ENCODE measurements around the gene ATG5.
"Not testable (repeated sequence)": the region's sequence is repeated elsewhere in the genome, so short reads cannot be mapped to it uniquely, and the experiment has no call there.

ATG5 gene

DNA sequence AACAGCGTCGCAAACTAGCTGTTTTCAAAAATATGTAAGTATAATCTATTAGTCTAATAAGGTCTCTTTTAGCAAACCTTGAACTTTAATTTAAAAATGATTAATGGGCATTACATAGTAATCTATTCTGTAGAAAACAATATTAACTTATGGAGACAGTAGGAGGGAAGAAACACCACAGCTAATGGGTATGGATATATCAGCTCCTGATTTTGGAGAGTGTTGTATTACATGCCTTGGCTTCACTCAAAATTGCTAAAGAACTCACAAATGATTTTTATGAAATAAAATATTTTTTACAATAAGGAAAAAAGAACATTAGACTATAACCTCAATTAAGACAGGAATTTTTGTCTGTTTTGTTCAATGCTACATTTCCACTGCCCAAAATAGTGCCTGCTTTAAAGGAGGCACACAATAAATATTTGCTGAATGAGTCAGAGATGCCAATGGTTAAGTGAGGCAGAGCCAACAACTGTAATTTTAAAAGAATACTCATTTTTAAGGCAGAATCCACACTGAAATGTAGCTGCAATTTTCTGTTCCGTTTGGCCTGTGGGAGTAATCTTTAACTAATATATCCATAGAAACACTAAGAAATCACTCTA lies 15.7 kb downstream of the ATG5 start:
- DNase-seq (ENCODE audit: low spot score) = no peak

DNA sequence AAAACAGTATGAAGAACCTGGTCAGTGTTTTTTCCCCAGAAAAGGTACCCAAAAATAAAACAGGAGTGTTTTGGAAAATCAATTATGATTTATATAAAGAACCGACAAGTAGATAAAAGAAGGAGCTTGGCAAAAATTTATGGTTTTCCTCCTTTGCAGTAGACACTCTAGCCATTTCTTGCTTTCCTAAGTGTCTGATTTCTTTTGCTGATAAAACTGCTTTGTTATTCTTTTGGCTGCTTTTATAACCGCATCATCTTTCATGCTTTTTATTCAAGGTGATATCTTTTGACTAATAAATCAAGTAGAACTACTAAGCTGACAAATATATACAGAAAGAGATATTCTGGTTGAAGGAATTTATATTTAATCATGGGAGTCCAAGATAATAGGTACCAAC lies 16.6 kb downstream of the ATG5 start:
- DNase-seq (ENCODE audit: low spot score) = no peak

DNA sequence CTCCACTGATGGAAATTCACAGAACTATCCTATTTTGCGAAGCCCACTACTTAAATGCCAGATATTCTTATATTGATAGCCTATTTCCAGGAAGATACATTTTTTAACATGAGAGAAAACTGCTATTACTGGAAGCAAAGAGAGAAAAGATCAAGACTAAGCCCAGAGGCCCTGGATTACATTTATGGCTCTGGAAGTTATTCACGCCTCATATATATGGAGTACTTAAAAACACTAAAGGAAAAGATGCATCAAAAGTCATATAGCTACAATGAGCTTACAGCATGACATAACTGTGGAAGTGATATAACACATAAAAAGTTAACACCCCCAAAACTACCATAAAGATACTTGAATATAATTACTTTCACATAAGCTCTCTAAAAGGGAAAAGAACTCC lies 19.8 kb downstream of the ATG5 start:
- DNase-seq (ENCODE audit: low spot score) = no peak

DNA sequence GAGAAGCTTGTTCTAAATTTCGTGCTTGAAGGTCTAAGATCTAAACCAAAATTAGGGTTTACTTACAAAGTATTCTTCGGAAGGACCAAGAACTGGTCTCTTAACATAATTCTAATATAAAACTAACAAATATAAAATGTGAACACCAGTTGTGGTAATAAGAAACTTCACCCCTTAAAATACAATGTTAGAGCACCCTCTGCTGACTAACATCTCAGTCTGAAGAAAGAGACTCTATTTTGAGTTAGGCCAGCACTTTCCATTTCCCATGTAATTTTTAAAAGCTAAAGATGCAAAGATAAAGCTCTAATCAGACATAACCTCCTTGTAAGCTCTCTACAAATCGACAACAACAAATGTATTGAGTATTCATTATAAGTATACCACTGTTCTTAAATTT lies 24.6 kb downstream of the ATG5 start:
- no peak for DNase-seq (ENCODE audit: low spot score)

DNA sequence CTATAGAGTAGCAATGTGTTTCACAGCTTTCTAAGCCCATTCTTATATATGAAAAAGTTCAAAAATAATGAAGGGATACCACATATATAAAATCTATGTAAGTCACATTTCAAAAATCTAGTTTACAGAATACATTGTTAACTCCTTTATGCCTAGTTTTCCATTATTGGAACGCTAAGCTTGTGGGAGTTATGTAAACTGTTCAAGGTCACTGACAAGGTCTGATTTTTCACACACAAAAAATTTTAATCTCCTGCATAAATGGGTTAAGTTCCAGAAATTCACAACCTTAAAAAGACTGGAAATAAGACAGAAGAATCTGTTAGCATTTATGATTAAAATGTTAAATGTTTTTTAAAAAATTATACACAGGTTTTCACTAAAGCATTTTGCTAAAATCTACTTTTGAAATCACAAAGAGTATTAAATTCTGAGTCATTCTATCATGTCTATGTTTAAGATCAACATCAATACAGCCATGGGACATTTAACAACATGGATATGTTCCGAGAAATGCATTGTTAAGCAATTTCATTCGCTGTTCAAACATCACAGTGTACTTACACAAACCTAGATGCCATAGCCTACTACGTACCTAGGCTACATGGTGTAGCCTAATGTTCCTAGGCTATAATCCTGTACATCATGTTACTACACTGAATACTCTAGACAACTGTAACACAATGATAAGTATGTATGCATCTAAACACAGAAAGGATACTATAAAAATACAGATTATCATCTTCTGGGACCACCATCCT lies 25.4 kb downstream of the ATG5 start:
- DNase-seq (ENCODE audit: low spot score) = no peak

DNA sequence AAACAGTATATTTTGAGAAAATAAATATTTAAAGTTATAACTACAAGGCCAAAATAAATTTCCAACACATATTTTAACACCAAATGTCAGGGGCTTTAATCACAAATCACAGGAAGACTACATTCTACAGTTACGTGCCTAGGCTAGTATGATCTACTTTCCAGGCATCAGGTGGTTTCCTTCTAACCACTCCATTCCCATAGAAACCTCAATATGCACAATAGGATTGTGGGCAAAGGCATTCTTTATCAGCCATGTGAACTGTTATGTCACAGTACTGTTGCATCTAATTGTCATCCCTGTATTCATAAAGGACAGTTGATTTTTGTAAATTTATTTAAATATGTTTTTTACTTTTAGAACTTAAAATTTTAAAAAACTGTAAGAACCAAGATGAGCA lies 32.4 kb downstream of the ATG5 start:
- no peak for DNase-seq (ENCODE audit: low spot score)

DNA sequence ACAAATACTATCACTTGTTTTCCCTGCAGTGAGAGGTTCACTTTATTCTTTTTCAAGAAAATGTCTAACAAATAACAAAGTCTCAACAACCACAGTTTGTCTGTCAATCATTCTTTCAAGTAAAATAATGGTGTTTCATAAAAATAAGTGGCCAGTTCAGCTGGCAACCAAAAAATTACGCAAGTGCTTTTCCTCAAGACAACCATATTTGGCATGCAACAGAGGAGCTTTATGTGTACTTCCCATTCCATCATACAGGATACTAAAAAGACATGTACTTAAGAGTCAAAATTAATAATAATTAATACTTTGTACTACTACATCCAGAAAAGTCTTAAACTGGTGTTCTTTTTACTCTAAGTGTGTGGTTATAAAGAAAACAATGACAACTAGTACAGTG lies 34.6 kb downstream of the ATG5 start:
- DNase-seq (ENCODE audit: low spot score) = no peak

DNA sequence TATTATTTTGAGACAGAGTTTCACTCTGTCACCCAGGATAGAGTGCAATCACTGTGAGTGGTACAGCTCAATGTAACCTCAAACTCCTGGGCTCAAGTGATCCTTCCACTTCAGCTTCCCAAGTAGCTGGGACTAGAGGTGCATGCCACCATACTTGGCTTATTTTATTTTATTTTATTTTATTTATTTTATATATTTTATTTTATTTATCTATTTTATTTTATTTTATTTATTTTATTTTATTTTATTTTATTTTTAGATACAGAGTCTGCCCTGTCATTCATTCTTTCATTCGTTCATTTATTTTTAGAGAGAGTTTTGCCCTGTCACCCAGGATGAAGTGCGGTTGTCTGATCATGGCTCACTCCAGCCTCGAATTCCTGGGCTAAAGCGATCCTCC lies 35.5 kb downstream of the ATG5 start:
- DNase-seq (ENCODE audit: low spot score) = no peak

DNA sequence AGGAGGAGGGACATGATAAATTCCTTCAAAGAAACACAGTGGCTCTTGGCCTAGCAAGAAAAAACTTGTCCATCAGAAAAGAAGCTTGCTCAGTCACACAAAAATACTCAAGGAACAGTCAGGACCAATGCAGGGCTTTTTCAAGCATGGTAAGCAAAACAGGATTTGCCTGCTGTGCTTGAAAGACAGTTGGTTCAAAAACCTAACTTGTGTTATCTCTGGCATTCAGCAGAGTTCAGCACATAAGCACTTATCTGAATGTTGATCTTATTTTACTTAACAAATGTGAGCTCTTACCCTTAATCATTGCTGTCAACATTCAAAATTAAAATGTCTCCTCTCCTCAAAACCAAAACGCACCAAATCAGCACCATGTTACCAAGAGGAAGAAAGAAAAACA lies 38.3 kb downstream of the ATG5 start:
- DNase-seq (ENCODE audit: low spot score) = no peak

DNA sequence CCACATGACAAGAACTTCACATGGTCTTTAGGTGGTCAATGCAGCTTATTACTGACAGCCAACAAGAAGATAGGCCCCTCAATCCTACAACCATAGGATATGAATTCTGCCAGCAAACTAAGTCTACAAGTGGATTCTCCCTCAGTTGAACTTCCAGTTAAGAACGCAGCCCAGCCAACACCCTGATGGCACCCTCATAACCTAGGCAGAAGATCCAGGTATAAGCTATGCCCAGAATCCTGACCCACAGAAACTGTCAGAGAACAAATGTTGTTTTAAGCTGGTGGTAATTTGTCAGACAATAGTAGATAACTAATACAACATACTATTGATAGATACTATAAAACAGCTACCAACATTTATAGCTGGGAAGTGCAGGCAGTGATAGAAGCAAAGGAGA lies 38.8 kb downstream of the ATG5 start:
- DNase-seq (ENCODE audit: low spot score) = no peak

DNA sequence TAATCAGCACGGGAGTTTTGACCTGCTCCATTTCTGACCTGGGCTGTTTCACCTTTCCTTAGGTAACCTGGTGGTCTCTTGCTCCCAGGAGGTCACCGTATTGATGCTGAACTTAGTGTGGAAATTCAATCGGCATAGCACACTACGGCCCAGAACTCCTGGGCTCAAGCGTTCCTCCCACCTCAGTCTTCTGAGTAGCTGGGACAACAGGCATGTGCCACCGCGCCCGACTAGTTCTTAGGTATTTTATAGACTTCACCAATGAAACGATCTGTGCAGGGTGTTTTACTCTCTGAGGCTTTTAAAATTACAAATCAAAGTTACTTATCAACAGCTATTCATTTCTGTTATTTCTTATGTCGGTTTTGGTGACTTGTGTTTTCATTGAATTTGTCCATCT lies 42.1 kb downstream of the ATG5 start:
- no peak for DNase-seq (ENCODE audit: low spot score)

DNA sequence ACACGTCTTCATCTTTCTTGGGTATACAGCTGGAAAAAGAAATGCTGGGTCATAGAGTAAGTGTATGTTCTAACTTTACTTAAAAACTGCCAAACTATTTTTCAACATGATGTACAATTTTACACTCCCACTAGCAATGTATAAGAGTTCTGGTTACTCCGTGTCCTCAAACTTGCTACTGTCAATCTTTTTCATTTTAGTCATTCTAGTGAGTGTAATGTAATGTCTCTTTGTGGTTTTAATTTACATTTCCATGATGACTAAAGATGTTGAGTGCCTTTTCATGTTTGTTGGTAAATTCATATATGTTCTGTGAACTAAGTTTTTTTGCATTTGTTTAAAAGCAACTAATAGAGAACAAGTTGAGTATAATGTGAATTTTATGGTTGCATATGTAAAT lies 43.9 kb downstream of the ATG5 start:
- DNase-seq (ENCODE audit: low spot score) = no peak

DNA sequence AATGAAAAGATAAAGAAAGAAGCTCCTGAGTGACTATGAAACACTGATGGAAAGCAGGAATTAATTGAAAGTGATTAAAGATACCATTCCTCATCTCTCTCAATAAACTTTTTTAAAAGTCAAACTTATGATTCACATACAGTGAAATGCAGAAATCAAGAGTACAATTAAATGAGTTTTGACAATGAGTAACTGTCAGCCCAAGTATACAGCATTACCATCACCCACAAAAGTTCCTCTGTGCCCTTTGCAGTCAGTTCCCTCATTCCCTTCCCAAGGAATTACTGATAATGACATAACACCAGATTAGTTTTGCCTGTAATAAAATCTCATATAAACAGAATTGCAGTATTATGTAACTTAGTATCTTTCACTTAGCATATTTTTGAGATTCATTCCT lies 44.5 kb downstream of the ATG5 start:
- no peak for DNase-seq (ENCODE audit: low spot score)

DNA sequence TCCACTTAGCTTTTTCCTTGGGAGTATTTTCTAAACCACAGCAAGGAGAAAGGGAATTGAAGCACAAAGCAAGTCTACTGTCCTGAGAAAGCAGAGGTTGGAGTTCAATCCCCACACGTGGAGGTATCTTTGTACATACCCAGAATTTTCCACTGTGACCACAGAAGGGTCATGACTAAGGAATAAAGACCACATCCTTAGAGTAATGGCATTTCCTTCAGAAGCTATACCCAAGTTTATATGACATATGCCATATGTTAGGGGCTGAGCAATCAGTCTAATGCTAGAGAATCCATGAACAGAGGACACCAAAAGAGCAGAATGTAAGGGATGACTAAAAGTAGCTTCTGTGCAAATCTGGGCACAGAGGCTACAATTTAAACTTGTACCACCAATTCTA lies 46.4 kb downstream of the ATG5 start:
- no peak for DNase-seq (ENCODE audit: low spot score)

DNA sequence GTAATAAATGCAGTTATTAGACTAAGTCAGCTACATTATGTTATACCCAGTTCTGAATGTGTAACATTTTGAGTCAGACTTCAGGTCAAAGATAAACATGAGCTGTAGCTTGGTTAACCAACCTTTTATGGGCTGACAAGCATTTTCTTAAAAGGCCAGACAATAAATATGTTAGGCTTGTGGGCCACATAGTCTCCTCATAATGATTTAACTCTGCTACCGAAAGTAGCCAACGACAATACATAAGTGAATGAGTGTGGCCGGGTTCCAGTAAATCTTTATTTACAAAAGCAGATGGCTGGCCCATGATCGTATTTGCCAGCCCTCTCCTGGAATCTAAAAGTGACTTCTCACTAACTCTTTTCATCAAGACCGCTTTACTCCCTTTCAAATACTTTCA lies 49.9 kb downstream of the ATG5 start:
- no peak for DNase-seq (ENCODE audit: low spot score)

DNA sequence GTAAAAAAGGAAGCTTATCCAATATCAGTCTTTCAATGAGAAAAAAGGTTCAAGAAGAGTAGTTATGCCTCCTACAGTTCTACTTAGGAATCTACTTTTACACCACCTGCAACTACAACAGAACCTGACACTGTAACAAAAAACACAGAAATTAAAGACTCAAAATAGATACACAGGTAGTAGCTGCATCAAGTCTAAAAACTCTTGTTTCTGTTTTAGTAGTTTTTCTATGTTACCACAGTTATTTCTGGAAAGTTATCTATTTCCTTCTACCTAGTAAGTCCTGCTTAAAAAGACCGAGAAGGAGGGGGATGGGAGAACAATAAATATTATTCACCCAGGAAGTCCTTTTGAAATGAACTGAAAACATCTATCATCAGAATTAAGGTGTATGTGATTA lies 52.5 kb downstream of the ATG5 start:
- DNase-seq (ENCODE audit: low spot score) = no peak

DNA sequence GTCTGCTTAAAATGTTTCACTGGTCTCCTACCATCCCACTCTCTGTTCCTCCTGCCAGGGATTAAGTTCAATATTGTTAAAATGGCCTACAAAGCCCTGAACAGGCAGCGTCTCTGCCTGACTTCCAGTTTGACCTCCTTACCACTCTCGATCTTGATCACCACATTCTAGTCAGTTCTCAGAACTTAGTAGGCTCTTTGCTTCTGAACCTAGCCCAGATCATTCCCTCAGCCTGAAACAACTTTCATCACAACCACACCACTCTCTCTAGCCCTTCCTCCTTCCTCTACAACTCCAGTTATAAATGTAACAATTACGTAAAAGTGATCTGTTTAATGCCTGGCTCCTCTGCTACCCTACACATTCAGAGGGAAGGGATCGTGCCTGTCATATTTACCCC lies 53.3 kb downstream of the ATG5 start:
- no peak for DNase-seq (ENCODE audit: low spot score)

DNA sequence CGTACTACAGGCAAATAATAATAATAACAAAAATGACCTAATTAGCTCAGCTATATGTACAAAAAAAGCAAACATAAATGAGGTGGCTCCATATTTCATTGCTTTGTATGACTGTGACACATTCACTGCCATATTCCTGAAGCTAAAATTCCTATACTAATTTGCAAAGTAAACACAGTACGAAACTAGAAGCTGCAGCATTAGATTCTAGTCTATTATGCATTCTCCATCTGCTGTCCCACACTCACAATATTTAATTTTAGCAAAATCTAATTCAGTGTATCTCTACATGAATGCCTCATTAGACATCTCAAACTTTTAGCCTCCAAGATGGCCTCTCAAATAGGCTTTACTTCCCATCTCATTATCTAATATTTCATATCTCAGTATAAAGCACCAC lies 55.1 kb downstream of the ATG5 start:
- DNase-seq (ENCODE audit: low spot score) = no peak

DNA sequence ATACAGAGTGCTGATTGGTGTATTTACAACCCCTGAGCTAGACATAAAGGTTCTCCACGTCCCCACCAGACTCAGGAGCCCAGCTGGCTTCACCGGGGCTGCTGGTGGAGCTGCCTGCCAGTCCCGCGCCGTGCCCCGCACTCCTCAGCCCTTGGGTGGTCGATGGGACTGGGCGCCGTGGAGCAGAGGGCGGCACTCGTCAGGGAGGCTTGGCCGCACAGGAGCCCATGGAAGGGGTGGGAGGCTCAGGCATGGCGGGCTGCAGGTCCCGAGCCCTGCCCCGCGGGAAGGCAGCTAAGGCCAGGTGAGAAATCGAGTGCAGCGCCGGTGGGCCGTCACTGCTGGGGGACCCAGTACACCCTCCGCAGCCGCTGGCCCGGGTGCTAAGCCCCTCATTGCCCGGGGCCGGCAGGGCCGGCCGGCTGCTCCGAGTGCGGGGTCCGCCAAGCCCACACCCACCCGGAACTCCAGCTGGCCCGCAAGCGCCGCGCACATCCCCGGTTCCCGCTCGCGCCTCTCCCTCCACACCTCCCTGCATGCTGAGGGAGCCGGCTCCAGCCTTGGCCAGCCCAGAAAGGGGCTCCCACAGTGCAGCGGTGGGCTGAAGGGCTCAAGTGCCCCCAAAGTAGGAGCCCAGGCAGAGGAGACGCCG lies 56.2 kb downstream of the ATG5 start:
- not testable (repeated sequence) for DNase-seq (ENCODE audit: low spot score)

DNA sequence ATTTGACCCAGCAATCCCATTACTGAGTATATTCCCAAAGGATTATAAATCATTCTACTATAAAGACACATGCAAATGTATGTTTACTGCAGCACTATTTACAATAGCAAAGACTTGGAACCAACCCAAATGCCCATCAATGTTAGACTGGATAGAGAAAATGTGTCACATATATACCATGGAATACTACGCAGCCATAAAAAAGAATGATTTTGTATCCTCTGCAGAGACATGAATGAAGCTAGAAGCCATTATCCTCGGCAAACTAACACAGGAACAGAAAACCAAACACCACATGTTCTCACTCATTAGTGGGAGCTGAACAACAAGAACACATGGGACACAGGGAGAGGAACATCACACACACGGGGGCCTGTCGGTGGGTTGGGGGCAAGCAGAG lies 57.1 kb downstream of the ATG5 start:
- DNase-seq (ENCODE audit: low spot score) = not testable (repeated sequence)

DNA sequence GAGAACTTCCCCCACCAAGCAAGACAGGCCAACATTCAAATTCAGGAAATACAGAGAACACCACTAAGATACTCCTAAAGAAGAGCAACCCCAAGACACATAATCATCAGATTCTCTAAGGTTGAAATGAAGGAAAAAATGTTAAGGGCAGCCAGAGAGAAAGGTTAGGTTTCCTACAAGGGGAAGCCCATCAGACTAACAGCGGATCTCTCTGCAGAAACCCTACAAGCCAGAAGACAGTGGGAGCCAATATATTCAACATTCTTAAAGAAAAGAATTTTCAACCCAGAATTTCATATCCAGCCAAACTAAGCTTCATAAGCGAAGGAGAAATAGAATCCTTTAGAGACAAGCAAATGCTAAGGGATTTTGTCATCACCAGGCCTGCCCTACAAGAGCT lies 61.1 kb downstream of the ATG5 start:
- DNase-seq (ENCODE audit: low spot score) = not testable (repeated sequence)

DNA sequence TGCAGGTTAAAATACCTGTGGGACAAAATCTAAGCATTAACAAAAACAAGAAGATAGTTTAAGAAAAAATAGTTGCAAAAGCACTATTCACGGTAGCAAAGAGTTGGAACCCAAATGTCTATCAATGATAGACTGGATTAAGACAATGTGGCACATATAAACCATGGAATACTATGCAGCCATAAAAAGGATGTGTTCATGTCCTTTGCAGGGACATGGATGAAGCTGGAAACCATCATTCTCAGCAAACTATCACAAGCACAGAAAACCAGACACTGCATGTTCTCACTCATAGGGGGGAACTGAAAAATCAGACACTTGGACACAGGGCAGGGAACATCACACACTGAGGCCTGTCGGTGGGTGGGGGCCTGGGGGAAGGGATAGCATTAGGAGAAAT lies 65.8 kb downstream of the ATG5 start:
- DNase-seq (ENCODE audit: low spot score) = not testable (repeated sequence)

DNA sequence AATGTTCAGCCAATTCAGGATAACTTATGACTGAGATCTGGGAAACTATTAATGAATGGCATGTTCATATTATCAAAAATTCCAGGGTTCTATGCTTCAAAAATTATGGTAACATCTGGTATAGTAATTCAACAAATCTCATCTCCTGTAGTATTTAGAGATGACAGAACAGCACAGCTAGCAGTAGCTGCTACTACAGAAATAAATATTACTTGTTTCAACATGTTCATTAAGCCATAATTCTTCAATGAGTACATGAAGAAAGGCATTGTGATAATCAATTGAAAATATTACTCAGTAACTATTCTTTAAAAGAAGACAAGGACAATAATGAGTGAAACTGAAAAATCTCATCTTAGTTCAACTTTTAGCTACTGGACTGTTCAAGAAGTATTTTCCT lies 66.8 kb downstream of the ATG5 start:
- DNase-seq (ENCODE audit: low spot score) = no peak

DNA sequence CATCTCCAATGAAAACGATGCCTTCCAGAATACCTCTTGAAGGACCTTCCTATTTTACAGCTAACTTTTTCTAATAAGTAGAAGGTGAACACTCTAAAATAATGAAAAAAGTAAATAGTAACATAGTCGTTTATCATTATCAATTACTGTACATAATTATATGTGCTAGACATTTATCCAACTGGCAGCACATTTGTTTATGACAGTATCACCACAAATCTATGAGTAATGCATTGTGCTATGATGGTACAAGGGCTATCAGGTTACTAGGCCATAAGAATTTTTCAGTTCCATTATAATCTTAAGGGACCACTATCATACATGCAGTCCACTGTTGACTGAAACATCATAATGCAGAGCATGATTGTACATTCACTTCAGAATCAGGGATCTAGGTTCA lies 68.4 kb downstream of the ATG5 start:
- no peak for DNase-seq (ENCODE audit: low spot score)

Data from putamen (tissue), 1 donor.